Measurements from ENCODE around the gene WDHD1.

GRCh38 chr14:55073856-55074255 lies 47.0 kb upstream of the WDHD1 start:
- TF ChIP-seq CTCF (IDR thresholded peaks at IDR 0.05; ENCODE audit: low read depth, low read length) = no peak
- TF ChIP-seq POLR2A (IDR thresholded peaks at IDR 0.05; ENCODE audit: extremely low read depth, insufficient read length) = no peak
